ENCODE data around the gene GFOD1. TPM values are rescaled to one million over a fixed set of nuclear protein-coding genes. Genes with fewer than 3 reads are reported as not detected.
A peak's percentile ranks its signal among the peaks of the same experiment; 100 is the strongest.
"Not testable (repeated sequence)": the region's sequence is repeated elsewhere in the genome, so short reads cannot be mapped to it uniquely, and the experiment has no call there.

The GFOD1 gene
- total and polyA plus RNA-seq, 5 donors, result 30.3 to 81.7 (median 54.0) TPM

DNA sequence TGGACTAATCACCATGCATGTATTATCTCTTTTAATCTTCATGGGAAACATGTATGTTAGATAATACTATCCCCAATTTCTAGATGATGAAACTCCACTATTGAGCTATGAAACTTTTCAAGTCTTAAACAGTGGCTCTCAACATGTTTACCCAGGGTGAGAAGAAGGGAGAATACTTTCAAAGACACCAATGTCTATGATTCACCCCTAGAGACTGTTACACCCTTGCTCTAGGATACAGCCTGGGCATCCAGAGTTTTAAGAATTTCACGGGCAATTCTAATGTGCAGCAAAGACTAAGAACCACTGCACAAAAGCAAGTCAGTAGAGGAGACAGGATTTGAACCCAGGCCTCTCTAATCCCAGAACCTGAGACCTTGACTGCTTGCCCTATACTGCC is 47.8 kb downstream of the GFOD1 start:
- ATAC-seq, result no peak
- H3K4me1 ChIP-seq (ENCODE audit: control insufficient read depth, insufficient read depth, low read length), result peaks cover 7% of the 10 kb centered on the region
- intact Hi-C loops (cut with DNase I), result no loop called here
- no peak for DNase-seq
- WGBS, result 100% methylated on average over 1 of the region's 1 CpG
- no peak overlapping the region for H3K27ac ChIP-seq (ENCODE audit: low read length)
- H3K4me3 ChIP-seq (ENCODE audit: low read length), result no peak overlapping the region
- no peaks in the 10 kb centered on the region for H3K9me3 ChIP-seq (ENCODE audit: control insufficient read depth, low read length)
- H3K27me3 ChIP-seq (ENCODE audit: control insufficient read depth, insufficient read depth), result no peaks in the 10 kb centered on the region

DNA sequence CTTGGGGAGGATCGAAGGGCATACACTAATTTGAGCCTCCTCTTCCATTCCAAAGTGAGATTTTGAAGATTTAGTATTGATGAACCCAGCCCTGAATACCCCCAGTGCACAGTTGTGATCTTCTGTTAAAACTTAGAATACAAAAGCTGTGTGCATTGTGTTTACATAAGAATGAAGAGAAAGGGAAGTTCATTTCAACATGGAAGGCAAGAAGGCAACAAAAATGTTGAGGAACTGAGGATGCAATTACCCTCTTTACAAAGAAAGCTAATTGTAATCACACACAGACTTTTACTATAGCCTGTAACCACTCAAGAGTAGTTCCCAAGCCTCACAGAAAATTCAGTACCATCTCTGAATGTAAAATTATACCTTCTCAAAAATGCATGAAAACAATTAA is 49.3 kb downstream of the GFOD1 start:
- DNase-seq (no peak), ATAC-seq (no peak)
- 100% methylated on average over 1 of the region's 1 CpG for WGBS
- intact Hi-C loops (cut with DNase I), result no loop called here
- Histone ChIP-seq H3K4me1 (ENCODE audit: control insufficient read depth, insufficient read depth, low read length) (peaks cover 16% of the 10 kb centered on the region), H3K27me3 (ENCODE audit: control insufficient read depth, insufficient read depth) (no peaks in the 10 kb centered on the region), H3K27ac (ENCODE audit: low read length) (no peak overlapping the region), H3K9me3 (ENCODE audit: control insufficient read depth, low read length) (no peaks in the 10 kb centered on the region), H3K4me3 (ENCODE audit: low read length) (no peak overlapping the region)

DNA sequence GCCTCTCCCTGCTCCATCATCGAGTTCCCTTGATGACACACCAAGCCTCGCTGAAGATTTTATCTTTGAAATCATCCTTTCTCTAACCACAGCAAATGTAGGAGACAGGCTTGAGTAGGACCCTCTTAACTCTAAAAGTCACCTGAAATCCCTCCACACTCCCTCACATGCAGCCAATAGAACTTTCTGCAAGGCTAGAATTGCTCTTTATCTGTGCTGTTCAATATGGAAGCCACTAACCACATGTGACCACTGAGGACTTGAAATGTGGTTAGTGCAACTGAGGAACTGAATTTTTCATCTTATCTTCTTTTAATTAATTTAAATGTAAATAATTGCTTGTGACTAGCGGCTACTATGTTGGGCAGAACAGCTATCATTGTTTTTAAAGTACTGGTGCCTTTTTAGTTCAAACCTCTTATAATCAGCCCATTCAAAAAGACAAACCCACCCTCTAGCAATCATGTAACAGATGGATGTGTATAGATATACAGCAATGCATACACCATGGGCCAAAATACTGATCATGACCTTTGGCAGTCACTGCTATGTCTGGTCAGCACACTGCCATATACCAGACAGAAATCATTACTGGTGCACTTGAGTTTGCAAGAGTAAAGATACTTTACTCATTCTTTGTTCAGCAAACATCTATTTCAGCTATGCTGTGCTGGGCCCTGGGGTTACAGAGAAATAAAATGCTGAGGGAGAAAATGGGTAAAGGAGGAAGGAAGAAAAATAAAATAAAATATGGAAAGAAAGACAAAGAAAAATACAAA is 50.0 kb downstream of the GFOD1 start:
- WGBS, result 93% methylated on average over 3 of the region's 3 CpGs

DNA sequence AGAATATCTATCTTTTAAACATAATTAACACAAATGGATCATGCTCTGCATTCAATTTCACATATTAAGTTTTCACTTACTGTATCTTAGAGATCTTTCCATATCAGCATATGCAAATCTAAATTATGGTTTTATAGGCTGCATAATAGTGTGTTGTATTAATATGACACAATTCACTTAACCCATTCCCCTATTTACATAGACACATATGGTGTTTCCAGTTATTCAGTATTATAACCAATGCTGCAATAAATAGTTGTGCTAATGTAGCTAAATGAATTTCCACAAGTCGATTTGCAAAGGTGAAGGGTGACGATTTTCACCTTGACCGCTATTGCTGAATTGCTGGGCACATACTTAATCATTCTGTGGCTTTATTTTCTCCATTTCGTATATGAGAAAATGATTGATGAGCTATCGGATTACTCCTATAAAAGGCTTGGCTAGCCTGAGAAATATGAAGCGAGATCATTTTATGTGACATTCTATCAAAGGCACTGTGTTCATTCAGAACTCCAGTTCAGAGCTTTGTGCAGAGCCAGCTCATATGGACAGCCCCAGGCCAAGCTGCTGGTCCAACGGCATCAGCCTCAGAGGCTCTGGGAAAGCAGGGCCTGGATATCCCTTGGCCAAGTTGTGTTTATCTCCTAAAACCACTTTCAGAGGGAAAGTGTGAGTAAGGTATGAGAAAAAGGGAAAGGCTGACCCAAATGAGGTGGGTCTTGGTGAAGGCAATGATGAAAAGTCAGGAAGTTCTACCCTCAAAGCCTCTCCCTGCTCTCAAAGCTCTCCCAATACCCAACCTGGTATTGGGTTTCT is 50.8 kb downstream of the GFOD1 start:
- intact Hi-C loops (cut with DNase I), result no loop called here
- Histone ChIP-seq H3K4me3 (ENCODE audit: low read length) (no peak overlapping the region), H3K27ac (ENCODE audit: low read length) (no peak overlapping the region), H3K9me3 (ENCODE audit: control insufficient read depth, low read length) (no peaks in the 10 kb centered on the region), H3K27me3 (ENCODE audit: control insufficient read depth, insufficient read depth) (no peaks in the 10 kb centered on the region), H3K4me1 (ENCODE audit: control insufficient read depth, insufficient read depth, low read length) (peaks cover 23% of the 10 kb centered on the region)
- 89% methylated on average over 7 of the region's 7 CpGs for WGBS
- ATAC-seq (no peak), DNase-seq (no peak)

More for the DNA sequence above, 50.0 kb downstream of the GFOD1 start:
- no peak for ATAC-seq
- intact Hi-C loops (cut with DNase I), result no loop called here
- H3K27me3 ChIP-seq (ENCODE audit: control insufficient read depth, insufficient read depth), result no peaks in the 10 kb centered on the region
- peaks cover 22% of the 10 kb centered on the region for H3K4me1 ChIP-seq (ENCODE audit: control insufficient read depth, insufficient read depth, low read length)
- DNase-seq, result no peak
- no peak overlapping the region for H3K27ac ChIP-seq (ENCODE audit: low read length)
- H3K4me3 ChIP-seq (ENCODE audit: low read length), result no peak overlapping the region
- H3K9me3 ChIP-seq (ENCODE audit: control insufficient read depth, low read length), result no peaks in the 10 kb centered on the region

- H3K4me1 ChIP-seq (ENCODE audit: control insufficient read depth, insufficient read depth, low read length), result peaks cover 22% of the 10 kb centered on the region
Measured at GRCh38 chr6:13435477-13436246, 51.7 kb downstream of the GFOD1 start.

GRCh38 chr6:13434777-13435176 is 52.6 kb downstream of the GFOD1 start:
- Histone ChIP-seq H3K4me3 (ENCODE audit: low read length) (no peak overlapping the region), H3K27ac (ENCODE audit: low read length) (peak overlapping the region; percentile 28), H3K9me3 (ENCODE audit: control insufficient read depth, low read length) (no peaks in the 10 kb centered on the region), H3K4me1 (ENCODE audit: control insufficient read depth, insufficient read depth, low read length) (peaks cover 26% of the 10 kb centered on the region), H3K27me3 (ENCODE audit: control insufficient read depth, insufficient read depth) (no peaks in the 10 kb centered on the region)
- 81% methylated on average over 6 of the region's 6 CpGs for WGBS
- no peak for ATAC-seq
- no peak for DNase-seq
- intact Hi-C loops (cut with DNase I), result no loop called here

More at GRCh38 chr6:13435477-13436246, 51.7 kb downstream of the GFOD1 start:
- DNase-seq (no peak), ATAC-seq (no peak)
- no peaks in the 10 kb centered on the region for H3K9me3 ChIP-seq (ENCODE audit: control insufficient read depth, low read length)
- no peak overlapping the region for H3K4me3 ChIP-seq (ENCODE audit: low read length)
- H3K27me3 ChIP-seq (ENCODE audit: control insufficient read depth, insufficient read depth), result no peaks in the 10 kb centered on the region
- 63% methylated on average over 4 of the region's 4 CpGs for WGBS
- no peak overlapping the region for H3K27ac ChIP-seq (ENCODE audit: low read length)
- intact Hi-C loops (cut with DNase I), result no loop called here

DNA sequence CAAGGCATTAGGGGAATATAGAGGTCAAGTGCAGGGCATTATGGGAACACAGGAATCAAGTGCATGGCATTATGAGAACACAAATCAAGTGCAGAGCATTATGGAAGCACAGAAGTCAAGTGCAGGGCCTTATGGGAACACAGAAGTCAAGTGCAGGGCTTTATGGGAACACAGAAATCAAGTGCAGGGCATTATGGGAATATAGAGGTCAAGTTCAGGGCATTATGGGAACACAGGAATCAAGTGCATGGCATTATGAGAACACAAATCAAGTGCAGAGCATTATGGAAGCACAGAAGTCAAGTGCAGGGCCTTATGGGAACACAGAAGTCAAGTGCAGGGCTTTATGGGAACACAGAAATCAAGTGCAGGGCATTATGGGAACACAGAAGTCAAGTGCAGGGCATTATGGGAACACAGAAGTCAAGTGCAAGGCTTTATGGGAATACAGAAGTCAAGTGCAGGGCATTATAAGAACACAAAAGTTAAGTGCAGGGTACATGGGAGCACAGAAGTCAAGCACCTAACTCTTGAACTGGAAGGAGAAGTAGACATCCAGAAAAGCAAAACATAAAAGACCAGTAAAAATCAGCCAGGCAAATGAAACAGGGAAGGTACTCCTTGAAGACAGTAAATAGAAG is 53.1 kb downstream of the GFOD1 start:
- H3K4me3 ChIP-seq (ENCODE audit: low read length); DNase-seq; H3K9me3 ChIP-seq (ENCODE audit: control insufficient read depth, low read length); intact Hi-C loops (cut with DNase I); ATAC-seq; H3K27me3 ChIP-seq (ENCODE audit: control insufficient read depth, insufficient read depth): not testable (repeated sequence)
- peak overlapping the region; percentile 57 for H3K27ac ChIP-seq (ENCODE audit: low read length)
- peaks cover 28% of the 10 kb centered on the region for H3K4me1 ChIP-seq (ENCODE audit: control insufficient read depth, insufficient read depth, low read length)

- no peaks in the 10 kb centered on the region for H3K27me3 ChIP-seq (ENCODE audit: control insufficient read depth, insufficient read depth)
- WGBS, result 68% methylated on average over 5 of the region's 5 CpGs
- no peak overlapping the region for H3K4me3 ChIP-seq (ENCODE audit: low read length)
- H3K4me1 ChIP-seq (ENCODE audit: control insufficient read depth, insufficient read depth, low read length), result peaks cover 31% of the 10 kb centered on the region
- ATAC-seq, result peak; percentile 35 to 56
- H3K9me3 ChIP-seq (ENCODE audit: control insufficient read depth, low read length), result no peaks in the 10 kb centered on the region
- peak overlapping the region; percentile 57 for H3K27ac ChIP-seq (ENCODE audit: low read length)
- DNase-seq, result no peak
- intact Hi-C loops (cut with DNase I), result no loop called here
Measured at GRCh38 chr6:13433709-13434121, 53.7 kb downstream of the GFOD1 start.

GRCh38 chr6:13432526-13433184 is 54.7 kb downstream of the GFOD1 start:
- H3K27me3 ChIP-seq (ENCODE audit: control insufficient read depth, insufficient read depth), result no peaks in the 10 kb centered on the region
- ATAC-seq, result no peak
- H3K4me3 ChIP-seq (ENCODE audit: low read length), result no peak overlapping the region
- DNase-seq, result no peak
- 69% methylated on average over 4 of the region's 4 CpGs for WGBS
- H3K9me3 ChIP-seq (ENCODE audit: control insufficient read depth, low read length), result no peaks in the 10 kb centered on the region
- H3K4me1 ChIP-seq (ENCODE audit: control insufficient read depth, insufficient read depth, low read length), result peaks cover 35% of the 10 kb centered on the region
- H3K27ac ChIP-seq (ENCODE audit: low read length), result peak overlapping the region; percentile 75
- intact Hi-C loops (cut with DNase I), result no loop called here

- intact Hi-C loops (cut with DNase I), result no loop called here
- DNase-seq, result no peak
- H3K27me3 ChIP-seq (ENCODE audit: control insufficient read depth, insufficient read depth), result no peaks in the 10 kb centered on the region
- peak overlapping the region; percentile 14 for H3K27ac ChIP-seq (ENCODE audit: low read length)
- H3K9me3 ChIP-seq (ENCODE audit: control insufficient read depth, low read length), result no peaks in the 10 kb centered on the region
- ATAC-seq, result peak in 1 of 2 donors; percentile 37
- H3K4me1 ChIP-seq (ENCODE audit: control insufficient read depth, insufficient read depth, low read length), result peaks cover 34% of the 10 kb centered on the region
- 55% methylated on average over 5 of the region's 5 CpGs for WGBS
- no peak overlapping the region for H3K4me3 ChIP-seq (ENCODE audit: low read length)
Measured at GRCh38 chr6:13431861-13432465, 55.4 kb downstream of the GFOD1 start.
